Body of pancreas (tissue), 4 donors: ENCODE results near the gene ACBD6. TPM values are rescaled to one million over a fixed set of nuclear protein-coding genes. Genes with fewer than 3 reads are reported as not detected.
"Not testable (repeated sequence)": the region's sequence is repeated elsewhere in the genome, so short reads cannot be mapped to it uniquely, and the experiment has no call there.

ENCODE experiments used
- ATAC-seq: fragments of 150-250 bp; one replicate; pipeline ENCODE4 v1.9.1; 2016
- DNase-seq, 4 donors: peaks; one replicate each; pipeline ENCODE4 v3.0.0-alpha.2; 2019
- H3K27ac ChIP-seq, 4 donors: fragments of 200-600 bp; sonication (generic); 1 replicate in 3 of 4; 2 replicates in 1 of 4; pipeline versions ENCODE4 v1.5.1 to v1.6.1; 2016 to 2019; ENCODE audit warnings: mild to moderate bottlenecking in 1 of 4, mixed read lengths in 1 of 4, moderate library complexity in 1 of 4
- H3K27me3 ChIP-seq, 2 donors: fragments of 200-600 bp; sonication (generic); one replicate each; pipeline ENCODE4 v1.6.0; 2016; ENCODE audit warnings: mild to moderate bottlenecking in 1 of 2
- H3K36me3 ChIP-seq, 2 donors: fragments of 200-600 bp; sonication (generic); replicated peaks in 1 of 2; 2 replicates each; pipeline ENCODE4 v1.5.1; 2016; ENCODE audit warnings: low read depth in 2 of 2; ENCODE audit not compliant: insufficient read depth in 1 of 2
- H3K4me1 ChIP-seq: fragments of 200-600 bp; sonication (generic); one replicate; pipeline ENCODE4 v1.6.0; 2016
- H3K4me3 ChIP-seq, 2 donors: fragments of 200-600 bp; sonication (generic); 1 replicate in 1 of 2; 2 replicates in 1 of 2; pipeline ENCODE4 v1.5.1; 2016 to 2019
- H3K9me3 ChIP-seq, 3 donors: fragments of 200-600 bp; sonication (generic); 1 replicate in 2 of 3; 2 replicates in 1 of 3; pipeline ENCODE4 v1.5.1; 2016
- POLR2A ChIP-seq, 3 donors: fragments of 450-650 bp; IDR thresholded peaks; one replicate each; pipeline ENCODE4 v1.6.1; 2016; ENCODE audit warnings: antibody characterized with exemption in 3 of 3, mild to moderate bottlenecking in 2 of 3
- WGBS, 2 donors: methylation state at CpG; one replicate each; pipeline ENCODE4 v1.1.5; 2017; 5-methylcytosine and 5-hydroxymethylcytosine counted together
- intact Hi-C: fragments of 100-400 bp; cut with DNase I; formaldehyde crosslinking; loops from one replicate; pipeline ENCODE4 v1.15.1; 2023
- total RNA-seq, 2 donors: library from RNA; depleted of rRNA; stranded (reverse); fragments of >200 nt; gene quantifications; one replicate each; pipeline ENCODE4 v1.1.0, GENCODE V29; 2016
- TF ChIP-seq, protein P1 (sequence below), 7 experiments: fragments of 450-650 bp in 4 of 7; fragments of 200-600 bp in 3 of 7; sonication (generic) in 3 of 7; IDR thresholded peaks; one replicate each; pipeline ENCODE4 v1.5.1; 2016 to 2019; ENCODE audit warnings: antibody characterized with exemption in 7 of 7

The ACBD6 gene
- total RNA-seq, 2 donors from 2014 or later = 37.4 to 49.4 TPM

GRCh38 chr1:180482425-180483275, 19.7 kb downstream of the ACBD6 start:
- intact Hi-C loops = loop anchor here (10.0 kb wide), 1 partner anchor 228 kb away; no protein-coding TSS in a partner anchor
- no peak overlapping the region for H3K27ac ChIP-seq
- WGBS, 2 donors = 18 to 20% methylated on average over 10 of the region's 10 CpGs
- H3K4me1 ChIP-seq = no peaks in the 10 kb centered on the region
- no peak for ATAC-seq
- no peaks in the 10 kb centered on the region for H3K9me3 ChIP-seq
- H3K27me3 ChIP-seq = no peaks in the 10 kb centered on the region
- peak in 1 of 4 donors; percentile 42 for DNase-seq
- H3K36me3 ChIP-seq = no peaks in the 10 kb centered on the region
- TF ChIP-seq, protein P1, sequence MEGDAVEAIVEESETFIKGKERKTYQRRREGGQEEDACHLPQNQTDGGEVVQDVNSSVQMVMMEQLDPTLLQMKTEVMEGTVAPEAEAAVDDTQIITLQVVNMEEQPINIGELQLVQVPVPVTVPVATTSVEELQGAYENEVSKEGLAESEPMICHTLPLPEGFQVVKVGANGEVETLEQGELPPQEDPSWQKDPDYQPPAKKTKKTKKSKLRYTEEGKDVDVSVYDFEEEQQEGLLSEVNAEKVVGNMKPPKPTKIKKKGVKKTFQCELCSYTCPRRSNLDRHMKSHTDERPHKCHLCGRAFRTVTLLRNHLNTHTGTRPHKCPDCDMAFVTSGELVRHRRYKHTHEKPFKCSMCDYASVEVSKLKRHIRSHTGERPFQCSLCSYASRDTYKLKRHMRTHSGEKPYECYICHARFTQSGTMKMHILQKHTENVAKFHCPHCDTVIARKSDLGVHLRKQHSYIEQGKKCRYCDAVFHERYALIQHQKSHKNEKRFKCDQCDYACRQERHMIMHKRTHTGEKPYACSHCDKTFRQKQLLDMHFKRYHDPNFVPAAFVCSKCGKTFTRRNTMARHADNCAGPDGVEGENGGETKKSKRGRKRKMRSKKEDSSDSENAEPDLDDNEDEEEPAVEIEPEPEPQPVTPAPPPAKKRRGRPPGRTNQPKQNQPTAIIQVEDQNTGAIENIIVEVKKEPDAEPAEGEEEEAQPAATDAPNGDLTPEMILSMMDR (IDR thresholded peaks at IDR 0.05) = peak; percentile 48 to 77 (median 58)
- TF ChIP-seq POLR2A (IDR thresholded peaks at IDR 0.05) = no peak
- no peak overlapping the region for H3K4me3 ChIP-seq

DNA sequence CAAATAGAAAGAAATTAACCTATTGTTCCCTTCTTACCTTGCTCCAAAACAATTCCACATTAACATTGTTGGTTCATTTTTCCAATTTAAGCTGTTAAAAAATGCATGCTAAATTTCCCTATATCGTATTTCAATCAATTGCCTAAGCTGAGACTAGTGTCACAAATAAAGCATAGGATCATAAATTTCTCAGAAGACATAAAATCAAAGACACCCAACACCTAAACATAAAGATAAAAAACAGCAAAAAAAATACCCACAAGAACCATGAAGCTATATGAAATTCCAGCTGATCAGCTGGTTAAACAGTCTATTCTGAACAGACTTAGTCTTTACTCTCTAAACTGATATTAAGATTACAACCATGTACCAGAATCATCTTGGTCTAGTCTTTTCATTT, 32.3 kb downstream of the ACBD6 start:
- H3K9me3 ChIP-seq = no peaks in the 10 kb centered on the region
- ATAC-seq (no peak), DNase-seq (no peak)
- no peaks in the 10 kb centered on the region for H3K36me3 ChIP-seq
- TF ChIP-seq, protein P1 (IDR thresholded peaks at IDR 0.05) = no peak
- TF ChIP-seq POLR2A (IDR thresholded peaks at IDR 0.05) = no peak
- no peaks in the 10 kb centered on the region for H3K27me3 ChIP-seq
- 88 to 100% methylated on average over 1 of the region's 1 CpG for WGBS, 2 donors
- H3K4me3 ChIP-seq = no peak overlapping the region
- H3K27ac ChIP-seq = no peak overlapping the region
- intact Hi-C loops = no loop called here
- H3K4me1 ChIP-seq = no peaks in the 10 kb centered on the region

GRCh38 chr1:180468311-180468710, 34.1 kb downstream of the ACBD6 start:
- WGBS, 2 donors = 94 to 97% methylated on average over 5 of the region's 5 CpGs

GRCh38 chr1:180462102-180462501, 40.3 kb downstream of the ACBD6 start:
- WGBS, 2 donors = 93 to 100% methylated on average over 3 of the region's 3 CpGs
- no peak overlapping the region for H3K27ac ChIP-seq
- no peaks in the 10 kb centered on the region for H3K4me1 ChIP-seq
- no peak for ATAC-seq
- no peak overlapping the region for H3K4me3 ChIP-seq
- H3K27me3 ChIP-seq = no peaks in the 10 kb centered on the region
- DNase-seq = no peak
- H3K36me3 ChIP-seq = no peaks in the 10 kb centered on the region
- TF ChIP-seq, protein P1 (IDR thresholded peaks at IDR 0.05) = no peak
- no peak for TF ChIP-seq POLR2A (IDR thresholded peaks at IDR 0.05)
- intact Hi-C loops = no loop called here
- no peaks in the 10 kb centered on the region for H3K9me3 ChIP-seq

More at GRCh38 chr1:180468311-180468710, 34.1 kb downstream of the ACBD6 start:
- no peaks in the 10 kb centered on the region for H3K4me1 ChIP-seq
- no peak overlapping the region for H3K4me3 ChIP-seq
- TF ChIP-seq POLR2A (IDR thresholded peaks at IDR 0.05) = no peak
- TF ChIP-seq, protein P1 (IDR thresholded peaks at IDR 0.05) = no peak
- DNase-seq (no peak), ATAC-seq (no peak)
- intact Hi-C loops = no loop called here
- H3K9me3 ChIP-seq = no peaks in the 10 kb centered on the region
- H3K27me3 ChIP-seq = no peaks in the 10 kb centered on the region
- H3K27ac ChIP-seq = no peak overlapping the region
- no peaks in the 10 kb centered on the region for H3K36me3 ChIP-seq

DNA sequence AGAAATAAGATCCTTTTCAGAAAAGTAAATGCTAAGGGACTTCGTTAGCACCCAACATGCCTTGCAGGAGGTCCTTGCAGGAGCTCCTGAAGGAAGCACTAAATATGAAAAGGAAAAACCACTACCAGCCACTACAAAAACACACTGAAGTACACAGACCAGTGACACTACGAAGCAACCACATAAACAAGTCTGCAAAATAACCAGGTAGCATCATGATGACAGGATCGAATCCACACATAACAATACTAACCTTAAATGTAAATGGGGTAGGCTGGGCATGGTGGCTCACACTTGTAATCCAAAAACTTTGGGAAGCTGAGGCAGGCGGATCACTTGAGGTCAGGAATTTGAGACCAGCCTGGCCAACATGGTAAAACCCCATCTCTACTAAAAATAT, 40.7 kb downstream of the ACBD6 start:
- H3K36me3 ChIP-seq, H3K4me3 ChIP-seq, ATAC-seq, DNase-seq, H3K4me1 ChIP-seq, H3K9me3 ChIP-seq, H3K27ac ChIP-seq, intact Hi-C loops, H3K27me3 ChIP-seq: not testable (repeated sequence)
- WGBS, 2 donors = 93 to 96% methylated on average over 4 of the region's 4 CpGs
